Adrenal gland (tissue), 5 donors: ENCODE results near the gene CPN1.

Source experiments
- CTCF ChIP-seq, 6 experiments: fragments of 450-650 bp in 4 of 6; fragments of 200-600 bp in 2 of 6; sonication (generic) in 1 of 6; IDR thresholded peaks; 1 replicate in 5 of 6; 2 replicates in 1 of 6; pipeline versions ENCODE4 v1.5.1 to v1.8.0; 2016 to 2021; ENCODE audit warnings: antibody characterized with exemption in 6 of 6, mild to moderate bottlenecking in 2 of 6, moderate library complexity in 1 of 6
- POLR2A ChIP-seq, 2 donors: fragments of 450-650 bp; IDR thresholded peaks; one replicate each; pipeline ENCODE4 v1.6.1; 2017; ENCODE audit warnings: antibody characterized with exemption in 2 of 2, mild to moderate bottlenecking in 2 of 2, moderate library complexity in 1 of 2
- donor health status: DM: no; HTN: no; CAD: no.

GRCh38 chr10:100083623-100084022 lies 2.0 kb upstream of the CPN1 start:
- TF ChIP-seq CTCF (IDR thresholded peaks at IDR 0.05) (no peak), POLR2A (IDR thresholded peaks at IDR 0.05) (no peak)
